Loucy (cell line): ENCODE data around the gene SBF2.
A peak's percentile ranks its signal among the peaks of the same experiment; 100 is the strongest.

Source experiments
- H2AFZ ChIP-seq: fragments of 200-600 bp; sonication (generic); 2 replicates; pipeline ENCODE4 v1.6.0; 2016; ENCODE audit warnings: antibody characterized with exemption, mild to moderate bottlenecking, low read length, moderate library complexity
- H3F3A ChIP-seq: fragments of 200-600 bp; 2 replicates; pipeline ENCODE4 v1.6.0; 2016; ENCODE audit warnings: antibody characterized with exemption, low read depth, mild to moderate bottlenecking
- H3K27me3 ChIP-seq: fragments of 200-600 bp; sonication (generic); 2 replicates; pipeline ENCODE4 v1.6.1; 2014; ENCODE audit warnings: low read length, mild to moderate bottlenecking; ENCODE audit not compliant: insufficient read depth, poor library complexity, severe bottlenecking
- H3K36me3 ChIP-seq: fragments of 200-600 bp; sonication (generic); 2 replicates; pipeline ENCODE4 v1.6.1; 2016; ENCODE audit warnings: low read length; ENCODE audit not compliant: insufficient read depth
- H3K4me1 ChIP-seq: fragments of 200-600 bp; sonication (generic); 2 replicates; pipeline ENCODE4 v1.5.1; 2014; ENCODE audit warnings: low read length, mild to moderate bottlenecking; ENCODE audit not compliant: insufficient read depth, poor library complexity, severe bottlenecking
- H3K4me2 ChIP-seq: fragments of 200-600 bp; sonication (generic); 2 replicates; pipeline ENCODE4 v1.6.0; 2014; ENCODE audit warnings: antibody characterized with exemption, low read length, low read depth, mild to moderate bottlenecking; ENCODE audit not compliant: poor library complexity, severe bottlenecking
- H3K4me3 ChIP-seq: fragments of 200-600 bp; sonication (generic); 2 replicates; pipeline ENCODE4 v1.5.1; 2014; ENCODE audit warnings: low read length, mild to moderate bottlenecking, mixed read lengths; ENCODE audit not compliant: poor library complexity, severe bottlenecking
- H3K79me2 ChIP-seq: fragments of 200-600 bp; sonication (generic); 2 replicates; pipeline ENCODE4 v1.6.1; 2014; ENCODE audit warnings: low read length; ENCODE audit not compliant: insufficient read depth
- H3K9ac ChIP-seq: fragments of 200-600 bp; sonication (generic); 2 replicates; pipeline ENCODE4 v1.6.0; 2014; ENCODE audit warnings: mild to moderate bottlenecking, low read depth, low read length, moderate library complexity; ENCODE audit not compliant: poor library complexity, severe bottlenecking
- H3K9me2 ChIP-seq: fragments of 200-600 bp; sonication (generic); replicated peaks from 2 replicates; pipeline ENCODE4 v1.6.1; 2016; ENCODE audit warnings: low read depth, low read length, mixed read lengths
- H3K9me3 ChIP-seq: fragments of 200-600 bp; sonication (generic); 2 replicates; pipeline ENCODE4 v1.6.1; 2014; ENCODE audit warnings: mild to moderate bottlenecking, antibody characterized with exemption, low read length, low read depth; ENCODE audit not compliant: insufficient read depth
- H4K20me1 ChIP-seq: fragments of 200-600 bp; sonication (generic); 2 replicates; pipeline ENCODE4 v1.6.0; 2014; ENCODE audit warnings: antibody characterized with exemption, low read length, mild to moderate bottlenecking; ENCODE audit not compliant: insufficient read depth, poor library complexity, severe bottlenecking
- CTCF ChIP-seq: fragments of 200-600 bp; sonication (generic); conservative IDR thresholded peaks from 2 replicates; pipeline ENCODE4 v1.5.1; 2014; ENCODE audit warnings: mild to moderate bottlenecking, antibody characterized with exemption, low read length
- EZH2phosphoT487 ChIP-seq: fragments of 200-600 bp; IDR thresholded peaks from 2 replicates; pipeline ENCODE4 v1.6.1; 2018; ENCODE audit warnings: antibody characterized with exemption, mild to moderate bottlenecking, moderate library complexity, borderline replicate concordance

Gene SBF2

GRCh38 chr11:9862981-9863380, 431.0 kb downstream of the SBF2 start:
- H3K79me2 ChIP-seq = no peaks in the 10 kb centered on the region
- H3F3A ChIP-seq = no peaks in the 10 kb centered on the region
- H3K27me3 ChIP-seq = no peaks in the 10 kb centered on the region
- no peak overlapping the region for H2AFZ ChIP-seq
- H3K4me1 ChIP-seq = peaks cover 35% of the 10 kb centered on the region
- TF ChIP-seq EZH2phosphoT487 = no peak
- no peak for TF ChIP-seq CTCF
- H3K4me2 ChIP-seq = no peak overlapping the region
- no peak overlapping the region for H3K4me3 ChIP-seq
- no peaks in the 10 kb centered on the region for H3K9me2 ChIP-seq
- no peak overlapping the region for H3K9ac ChIP-seq
- H3K9me3 ChIP-seq = no peaks in the 10 kb centered on the region
- H3K36me3 ChIP-seq = no peaks in the 10 kb centered on the region
- H4K20me1 ChIP-seq = no peaks in the 10 kb centered on the region

- H3K36me3 ChIP-seq = no peaks in the 10 kb centered on the region
- no peak overlapping the region for H3K4me3 ChIP-seq
- no peaks in the 10 kb centered on the region for H3K9me3 ChIP-seq
- H3K9ac ChIP-seq = no peak overlapping the region
- no peaks in the 10 kb centered on the region for H3F3A ChIP-seq
- TF ChIP-seq EZH2phosphoT487 (no peak), CTCF (peak; percentile 92)
- no peaks in the 10 kb centered on the region for H3K9me2 ChIP-seq
- peaks cover 38% of the 10 kb centered on the region for H3K4me1 ChIP-seq
- H3K79me2 ChIP-seq = no peaks in the 10 kb centered on the region
- no peak overlapping the region for H2AFZ ChIP-seq
- no peaks in the 10 kb centered on the region for H3K27me3 ChIP-seq
- no peaks in the 10 kb centered on the region for H4K20me1 ChIP-seq
- H3K4me2 ChIP-seq = no peak overlapping the region
Measured at GRCh38 chr11:9861860-9862725, 431.9 kb downstream of the SBF2 start.

GRCh38 chr11:9859554-9860305, 434.3 kb downstream of the SBF2 start:
- peaks cover 38% of the 10 kb centered on the region for H3K4me1 ChIP-seq
- H3K9me3 ChIP-seq = no peaks in the 10 kb centered on the region
- H3K36me3 ChIP-seq = peaks cover 17% of the 10 kb centered on the region; the same call in 1 of the 2 replicates
- H3K9ac ChIP-seq = no peak overlapping the region
- H3K79me2 ChIP-seq = no peaks in the 10 kb centered on the region
- H3K4me2 ChIP-seq = peak overlapping the region; percentile 58
- no peaks in the 10 kb centered on the region for H3F3A ChIP-seq
- H3K27me3 ChIP-seq = no peaks in the 10 kb centered on the region
- no peaks in the 10 kb centered on the region for H3K9me2 ChIP-seq
- H2AFZ ChIP-seq = no peak overlapping the region
- no peak for TF ChIP-seq EZH2phosphoT487
- no peak for TF ChIP-seq CTCF
- H4K20me1 ChIP-seq = no peaks in the 10 kb centered on the region
- H3K4me3 ChIP-seq = no peak overlapping the region
